Gastroesophageal sphincter (tissue), 4 donors: ENCODE measurements around the gene TXNDC11. TPM values are rescaled to one million over a fixed set of nuclear protein-coding genes. Genes with fewer than 3 reads are reported as not detected.
A peak's percentile ranks its signal among the peaks of the same experiment; 100 is the strongest.

Experiments used
- ATAC-seq: fragments of 150-250 bp; one replicate; pipeline ENCODE4 v1.9.1; 2016; ENCODE audit warnings: mild to moderate bottlenecking, moderate library complexity
- H3K27ac ChIP-seq, 4 donors: fragments of 200-600 bp; sonication (generic) in 3 of 4; 1 replicate in 3 of 4; 2 replicates in 1 of 4; pipeline ENCODE4 v1.5.1; 2016 to 2019
- H3K27me3 ChIP-seq: fragments of 200-600 bp; sonication (generic); one replicate; pipeline ENCODE4 v1.5.1; 2019
- H3K36me3 ChIP-seq, 2 donors: fragments of 200-600 bp; sonication (generic); one replicate each; pipeline ENCODE4 v1.5.1; 2019; ENCODE audit warnings: control low read depth in 1 of 2
- H3K4me1 ChIP-seq, 3 donors: fragments of 200-600 bp; sonication (generic); 1 replicate in 2 of 3; 2 replicates in 1 of 3; pipeline ENCODE4 v1.5.1; 2016 to 2019; ENCODE audit warnings: control low read depth in 2 of 3
- H3K4me3 ChIP-seq, 2 donors: fragments of 200-600 bp; sonication (generic); one replicate each; pipeline ENCODE4 v1.5.1; 2019; ENCODE audit warnings: mild to moderate bottlenecking in 1 of 2, moderate library complexity in 1 of 2
- H3K9me3 ChIP-seq, 3 donors: fragments of 200-600 bp; sonication (generic); one replicate each; pipeline ENCODE4 v1.5.1; 2017 to 2019; ENCODE audit warnings: control low read depth in 2 of 3
- EP300 ChIP-seq: sonication (generic); formaldehyde crosslinking; IDR thresholded peaks from one replicate; pipeline ENCODE4 v1.6.1; 2017; ENCODE audit warnings: antibody characterized with exemption, mild to moderate bottlenecking
- POLR2A ChIP-seq, 2 donors: fragments of 450-650 bp; IDR thresholded peaks; one replicate each; pipeline ENCODE4 v1.6.1; 2017; ENCODE audit warnings: antibody characterized with exemption in 2 of 2, mild to moderate bottlenecking in 2 of 2, moderate library complexity in 1 of 2
- POLR2AphosphoS5 ChIP-seq: sonication (generic); formaldehyde crosslinking; IDR thresholded peaks from one replicate; pipeline ENCODE4 v1.6.1; 2017; ENCODE audit warnings: antibody characterized with exemption
- WGBS, 2 donors: methylation state at CpG; one replicate each; pipeline ENCODE4 v1.1.5; 2018; ENCODE audit warnings: low coverage in 1 of 2; 5-methylcytosine and 5-hydroxymethylcytosine counted together
- total RNA-seq, 4 donors: library from RNA; depleted of rRNA; stranded (reverse); fragments of >200 nt; gene quantifications; one replicate each; pipeline ENCODE4 v1.1.0, GENCODE V29; 2016
- TF ChIP-seq, protein P1 (sequence below), 4 experiments: fragments of 200-600 bp in 2 of 4; fragments of 450-650 bp in 2 of 4; sonication (generic) in 1 of 4; IDR thresholded peaks; one replicate each; pipeline ENCODE4 v1.5.1; 2017 to 2019; ENCODE audit warnings: antibody characterized with exemption in 4 of 4, mild to moderate bottlenecking in 2 of 4, moderate library complexity in 2 of 4

Gene TXNDC11
- total RNA-seq, 4 donors from 2014 or later, result 30.2 to 53.5 (median 46.4) TPM

DNA sequence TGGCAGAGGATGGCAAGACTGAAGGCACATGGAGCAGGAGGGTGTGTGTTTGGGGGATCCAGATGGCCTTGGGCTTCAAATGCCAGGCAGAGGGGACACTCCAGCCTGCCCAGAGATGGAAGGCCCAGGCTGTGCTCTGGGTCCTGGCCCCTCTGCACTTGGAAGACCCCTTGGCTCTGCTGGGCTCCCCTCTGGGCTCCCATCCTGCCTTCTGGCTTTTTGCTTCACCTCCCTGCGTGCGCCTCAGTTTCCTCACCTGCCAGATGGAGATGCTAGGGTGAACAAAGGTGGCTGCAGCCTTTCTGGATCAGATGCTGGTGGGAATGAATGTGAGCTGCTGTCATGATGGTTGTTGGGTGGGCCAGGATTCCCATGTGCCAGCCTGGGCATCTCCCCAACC, 71.4 kb downstream of the TXNDC11 start:
- TF ChIP-seq, protein P1, sequence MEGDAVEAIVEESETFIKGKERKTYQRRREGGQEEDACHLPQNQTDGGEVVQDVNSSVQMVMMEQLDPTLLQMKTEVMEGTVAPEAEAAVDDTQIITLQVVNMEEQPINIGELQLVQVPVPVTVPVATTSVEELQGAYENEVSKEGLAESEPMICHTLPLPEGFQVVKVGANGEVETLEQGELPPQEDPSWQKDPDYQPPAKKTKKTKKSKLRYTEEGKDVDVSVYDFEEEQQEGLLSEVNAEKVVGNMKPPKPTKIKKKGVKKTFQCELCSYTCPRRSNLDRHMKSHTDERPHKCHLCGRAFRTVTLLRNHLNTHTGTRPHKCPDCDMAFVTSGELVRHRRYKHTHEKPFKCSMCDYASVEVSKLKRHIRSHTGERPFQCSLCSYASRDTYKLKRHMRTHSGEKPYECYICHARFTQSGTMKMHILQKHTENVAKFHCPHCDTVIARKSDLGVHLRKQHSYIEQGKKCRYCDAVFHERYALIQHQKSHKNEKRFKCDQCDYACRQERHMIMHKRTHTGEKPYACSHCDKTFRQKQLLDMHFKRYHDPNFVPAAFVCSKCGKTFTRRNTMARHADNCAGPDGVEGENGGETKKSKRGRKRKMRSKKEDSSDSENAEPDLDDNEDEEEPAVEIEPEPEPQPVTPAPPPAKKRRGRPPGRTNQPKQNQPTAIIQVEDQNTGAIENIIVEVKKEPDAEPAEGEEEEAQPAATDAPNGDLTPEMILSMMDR (IDR thresholded peaks at IDR 0.05), result no peak
- TF ChIP-seq POLR2A (IDR thresholded peaks at IDR 0.05) (no peak), POLR2AphosphoS5 (no peak), EP300 (no peak)
- no peak for ATAC-seq
- Histone ChIP-seq H3K27ac (peak overlapping the region in 2 of 4 donors; percentile 1 to 92), H3K4me1 (peaks cover 0 to 80% (median 42%) of the 10 kb centered on the region in 3 donors), H3K4me3 (no peak overlapping the region), H3K36me3 (peaks cover 0 to 9% of the 10 kb centered on the region in 2 donors), H3K9me3 (no peaks in the 10 kb centered on the region), H3K27me3 (no peaks in the 10 kb centered on the region)
- WGBS, 2 donors, result 100% methylated on average over 1 of the region's 2 CpGs; no CpG with 5 or more reads in 1 of the 2 donors

DNA sequence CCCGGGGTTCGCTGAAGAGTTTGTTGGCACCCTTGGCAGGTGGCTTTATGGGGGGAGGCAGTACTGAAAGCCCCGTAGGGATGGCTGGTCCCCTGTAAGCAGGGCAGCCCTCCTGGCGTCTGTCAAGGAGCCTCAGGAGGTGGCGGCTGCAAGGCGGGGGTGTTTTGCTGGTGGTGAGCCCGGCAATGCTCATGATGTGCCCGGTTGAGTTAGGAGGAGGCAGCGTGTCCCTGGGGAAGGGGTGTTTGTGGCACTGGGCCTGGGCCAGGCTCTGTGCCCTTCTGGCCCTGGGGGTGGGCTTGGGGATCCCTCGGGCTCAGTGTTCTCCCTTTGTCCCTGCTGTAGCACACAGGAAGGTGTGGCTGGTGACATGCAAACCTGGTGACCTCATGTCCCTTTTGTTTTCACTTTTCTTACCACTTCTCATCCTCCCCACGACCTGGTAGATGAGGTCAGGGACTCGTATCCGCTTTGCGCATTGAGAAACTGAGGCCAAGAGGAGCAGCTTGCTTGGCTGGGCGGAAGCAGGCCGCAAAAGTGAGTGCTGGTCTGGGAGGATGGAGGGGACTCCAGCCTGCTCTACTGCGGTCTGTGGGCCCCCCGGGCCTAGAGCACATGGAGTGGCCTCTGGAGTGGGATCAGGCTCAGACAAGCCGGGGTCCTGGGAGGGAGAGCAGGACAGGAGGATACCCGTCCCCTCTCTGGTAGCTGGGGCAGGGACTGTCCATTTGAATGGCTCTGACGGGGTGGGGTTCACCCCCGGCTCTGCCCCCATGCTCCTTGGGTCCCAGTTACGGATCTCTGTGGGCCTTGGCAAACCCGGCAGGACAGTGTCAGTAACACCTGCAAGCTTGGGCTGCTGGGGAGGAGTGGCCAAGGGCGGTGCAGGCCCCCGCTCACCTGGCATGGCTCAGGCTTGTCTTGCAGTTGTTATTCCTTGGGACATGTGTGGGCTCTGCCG, 72.2 kb downstream of the TXNDC11 start:
- ATAC-seq, result no peak
- H3K4me3 ChIP-seq, result peak overlapping the region in 1 of 2 donors; percentile 95
- 53 to 73% methylated on average over 3 of the region's 27 CpGs for WGBS, 2 donors
- H3K4me1 ChIP-seq, result peaks cover 0 to 74% (median 42%) of the 10 kb centered on the region in 3 donors
- H3K27me3 ChIP-seq, result no peaks in the 10 kb centered on the region
- no peaks in the 10 kb centered on the region for H3K9me3 ChIP-seq
- H3K36me3 ChIP-seq, result peaks cover 0 to under 1% of the 10 kb centered on the region in 2 donors
- H3K27ac ChIP-seq, result peak overlapping the region; percentile 7 to 92 (median 82)
- TF ChIP-seq, protein P1 (IDR thresholded peaks at IDR 0.05), result no peak
- TF ChIP-seq EP300 (no peak), POLR2A (IDR thresholded peaks at IDR 0.05) (no peak), POLR2AphosphoS5 (no peak)

DNA sequence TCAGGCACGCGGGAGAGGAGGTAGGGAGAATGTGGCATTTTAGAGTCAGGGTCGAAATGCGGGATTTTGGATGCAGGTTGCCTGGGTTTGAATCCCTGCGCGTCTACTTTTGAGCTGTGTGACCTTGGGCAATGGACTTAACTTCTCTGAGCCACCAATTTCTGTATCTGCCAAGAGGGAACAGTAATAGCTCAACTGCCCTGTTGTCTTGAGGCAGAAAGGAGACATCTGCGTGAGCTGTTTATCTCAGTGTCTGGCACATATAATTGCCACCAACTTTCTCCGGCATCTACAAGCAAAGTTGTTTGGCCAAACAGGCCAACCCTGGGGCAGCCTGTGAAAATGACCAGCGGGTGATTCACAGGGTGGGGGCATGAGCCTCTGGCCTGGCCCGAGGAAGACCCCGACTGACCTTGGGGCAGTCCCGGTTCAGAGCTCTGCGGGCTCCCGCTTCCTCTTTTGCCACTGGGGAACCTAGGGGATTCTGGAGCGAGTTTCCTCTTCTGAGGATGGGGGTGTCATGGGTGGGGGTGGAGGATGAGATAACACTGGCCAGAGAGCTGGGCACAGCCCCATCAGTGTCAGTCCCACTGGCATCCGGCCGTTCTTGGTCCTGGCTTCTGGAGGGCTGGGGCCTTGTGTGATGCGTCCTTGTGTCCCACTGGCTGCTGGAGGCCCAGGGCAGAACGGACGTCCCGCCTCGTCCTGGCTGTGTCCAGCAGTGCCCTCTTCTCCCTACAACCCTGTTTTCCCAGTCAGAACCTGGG, 73.1 kb downstream of the TXNDC11 start:
- Histone ChIP-seq H3K36me3 (no peaks in the 10 kb centered on the region), H3K27me3 (no peaks in the 10 kb centered on the region), H3K27ac (peak overlapping the region; percentile 7 to 92 (median 82)), H3K4me3 (peak overlapping the region; percentile 47 to 95), H3K4me1 (peaks cover 0 to 65% (median 42%) of the 10 kb centered on the region in 3 donors), H3K9me3 (no peaks in the 10 kb centered on the region)
- ATAC-seq, result peak; percentile 16
- TF ChIP-seq POLR2AphosphoS5, result no peak
- 0 to 11% methylated on average over 2 to 7 of the region's 22 CpGs for WGBS, 2 donors

DNA sequence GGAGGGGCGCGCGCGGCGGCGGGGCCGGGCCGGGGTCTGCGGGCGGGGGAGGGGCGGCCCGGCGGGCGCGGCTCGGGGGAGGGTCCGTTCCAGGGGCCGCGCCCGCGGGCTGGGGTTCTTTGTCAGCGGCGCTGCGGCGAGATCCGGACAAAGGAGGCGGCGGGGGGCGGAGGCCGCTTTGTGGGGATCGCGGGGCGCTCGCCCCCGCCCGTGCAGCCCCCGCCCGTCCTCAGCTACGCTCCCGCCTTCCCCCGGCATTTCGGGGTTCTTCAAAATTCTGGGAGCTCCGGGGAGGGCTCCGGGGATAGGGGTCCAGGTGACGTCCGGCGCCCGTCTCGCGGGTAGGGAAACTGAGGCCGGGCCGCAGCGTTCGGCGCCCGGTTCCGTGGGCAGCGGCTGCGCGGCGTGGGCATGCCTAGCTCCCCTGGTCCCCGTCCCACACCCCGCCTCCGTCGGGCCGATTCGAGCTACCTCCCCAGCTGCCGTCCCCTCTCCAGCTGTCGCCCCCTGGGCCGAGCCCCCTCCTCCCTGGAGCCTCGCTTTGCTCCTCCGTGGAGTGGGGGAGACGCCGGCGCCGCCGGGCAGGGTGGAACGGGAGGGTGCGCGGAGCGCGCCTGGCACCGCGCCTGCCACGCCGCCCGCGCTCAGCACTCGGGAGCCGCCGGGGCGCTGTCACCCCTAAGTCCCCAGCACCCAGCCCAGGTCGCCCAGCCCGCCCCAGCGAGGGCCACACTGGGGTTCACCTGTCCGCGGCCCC, 73.9 kb downstream of the TXNDC11 start:
- Histone ChIP-seq H3K27me3 (no peaks in the 10 kb centered on the region), H3K36me3 (no peaks in the 10 kb centered on the region), H3K4me1 (peaks cover 0 to 58% (median 42%) of the 10 kb centered on the region in 3 donors), H3K4me3 (peak overlapping the region; percentile 47 to 95), H3K27ac (peak overlapping the region; percentile 7 to 92 (median 82)), H3K9me3 (no peaks in the 10 kb centered on the region)
- TF ChIP-seq, protein P1 (IDR thresholded peaks at IDR 0.05), result no peak
- TF ChIP-seq POLR2AphosphoS5 (no peak), POLR2A (IDR thresholded peaks at IDR 0.05) (no peak), EP300 (no peak)
- no CpG with 5 or more reads among the region's 97 CpGs for WGBS, 2 donors
- ATAC-seq, result peak; percentile 1
